HG03354 (cell line): ENCODE measurements around the gene NUB1.

ENCODE experiments used
- ATAC-seq: cut with Tn5 transposase; IDR thresholded peaks from one replicate; pipeline ENCODE4 v1.9.1; 2021; ENCODE audit warnings: mild to moderate bottlenecking; ENCODE audit not compliant: unreplicated experiment, poor library complexity, severe bottlenecking

NUB1 gene

DNA sequence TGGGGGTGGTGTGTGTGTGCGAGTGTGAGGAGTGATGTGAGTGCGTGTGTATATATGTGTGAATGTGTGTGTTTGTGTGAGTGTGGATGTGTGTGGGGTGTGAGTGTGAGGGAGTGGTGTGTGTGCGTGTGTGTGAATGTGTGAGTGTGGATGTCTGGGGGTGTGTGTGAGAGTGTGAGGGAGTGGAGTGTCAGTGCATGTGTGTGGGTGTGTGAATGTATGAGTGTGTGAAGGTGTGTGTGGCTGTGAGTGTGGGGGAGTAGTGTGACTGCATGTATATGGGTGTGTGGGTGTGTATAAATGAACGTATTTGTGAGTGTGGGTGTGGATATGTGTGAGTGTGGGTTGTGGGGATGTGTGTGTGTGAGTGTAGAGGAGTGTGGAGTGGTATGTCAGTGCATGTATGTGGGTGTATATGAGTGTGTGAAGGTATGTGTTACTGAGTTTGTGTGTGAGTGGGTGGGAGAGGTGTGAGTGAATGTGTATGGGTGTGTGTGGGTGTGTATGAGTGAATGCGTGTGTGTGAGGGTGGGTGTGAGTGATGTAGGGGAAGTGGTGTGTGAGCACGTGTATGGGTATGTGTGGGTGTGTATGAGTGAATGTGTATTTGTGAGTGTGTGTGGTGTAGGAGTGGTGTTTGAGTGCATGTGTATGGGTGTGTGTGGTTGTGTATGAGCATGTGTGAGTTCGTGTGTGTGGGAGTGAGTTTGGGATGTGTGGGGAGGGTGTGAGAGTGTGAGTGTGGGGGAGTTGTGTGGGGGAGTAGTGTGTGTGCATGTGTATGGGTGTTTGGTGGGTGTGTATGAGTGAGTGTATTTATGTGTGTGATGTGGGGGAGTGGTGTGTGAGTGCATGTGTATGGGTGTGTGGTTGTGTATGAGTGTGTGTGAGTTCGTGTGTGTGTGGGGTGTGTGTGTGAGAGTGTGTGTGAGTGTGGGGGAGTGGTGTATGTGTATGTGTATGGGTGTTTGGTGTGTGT, 28.5 kb upstream of the NUB1 start:
- no peak for ATAC-seq

DNA sequence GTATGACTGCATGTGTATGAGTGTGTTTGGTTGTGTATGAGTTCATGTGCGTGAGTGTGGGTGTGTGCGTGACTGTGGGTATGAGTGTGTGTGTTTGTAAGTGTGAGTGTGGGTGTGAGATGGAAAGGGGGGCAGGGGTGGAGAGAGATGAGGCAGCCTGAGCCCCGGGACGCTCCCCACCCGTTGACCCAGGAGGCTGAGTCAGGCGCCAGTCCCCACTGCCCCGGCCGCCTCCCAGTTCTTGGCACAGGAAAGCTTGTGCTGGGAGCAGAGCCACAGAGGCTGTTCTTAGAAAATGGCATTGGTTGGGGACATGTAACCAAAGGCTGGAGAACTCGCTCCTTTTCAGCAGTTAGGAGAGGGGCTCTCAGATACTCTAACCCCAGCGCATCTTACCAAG, 27.8 kb upstream of the NUB1 start:
- no peak for ATAC-seq

DNA sequence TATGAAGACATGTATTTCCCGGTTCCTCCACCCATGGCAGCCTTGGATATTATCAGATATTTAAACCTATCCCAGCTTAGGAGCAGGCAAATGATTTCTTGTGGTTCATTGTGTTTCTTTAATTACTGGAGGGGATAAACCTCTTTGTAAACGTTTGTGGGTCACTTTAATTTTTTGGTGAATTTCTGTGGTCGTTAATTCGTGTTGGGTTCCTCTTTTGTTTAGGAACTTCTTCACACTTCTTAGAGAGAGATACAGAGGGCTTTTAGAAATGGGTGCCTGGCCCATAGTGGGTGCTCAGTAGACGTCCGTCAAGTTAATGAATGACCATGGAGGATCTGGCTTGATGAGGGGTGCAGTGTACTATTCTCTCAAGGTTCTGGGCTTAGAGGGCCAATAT, 27.2 kb upstream of the NUB1 start:
- ATAC-seq, result no peak

DNA sequence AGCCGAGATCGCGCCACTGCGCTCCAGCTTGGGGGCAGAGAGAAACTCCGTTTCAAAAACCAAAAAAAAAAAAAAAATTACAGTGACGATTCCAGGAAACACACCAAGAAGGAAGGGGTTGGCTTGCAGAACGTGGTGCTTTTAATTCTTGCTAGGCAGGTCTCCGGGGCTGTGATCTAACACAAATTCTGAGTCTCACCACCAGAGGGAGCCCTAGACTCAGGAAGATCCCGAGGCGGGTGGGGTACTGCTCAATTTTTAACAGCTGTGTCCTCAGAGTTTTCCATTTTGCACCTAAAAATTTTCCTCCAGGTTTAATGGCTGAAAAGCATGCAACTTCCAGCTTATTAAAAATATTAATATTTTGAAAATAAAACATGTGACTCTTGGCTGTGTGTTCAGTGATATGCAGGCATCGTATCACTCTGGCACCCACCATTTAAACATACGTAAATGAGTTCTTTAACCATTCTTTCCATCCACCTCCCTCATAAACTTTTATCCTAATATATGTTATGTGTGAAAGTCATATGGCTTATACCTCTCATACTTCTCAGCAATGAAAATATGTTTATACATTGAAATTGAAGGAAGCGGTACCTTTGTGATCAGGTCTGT, 26.5 kb upstream of the NUB1 start:
- peak; percentile 77 for ATAC-seq

DNA sequence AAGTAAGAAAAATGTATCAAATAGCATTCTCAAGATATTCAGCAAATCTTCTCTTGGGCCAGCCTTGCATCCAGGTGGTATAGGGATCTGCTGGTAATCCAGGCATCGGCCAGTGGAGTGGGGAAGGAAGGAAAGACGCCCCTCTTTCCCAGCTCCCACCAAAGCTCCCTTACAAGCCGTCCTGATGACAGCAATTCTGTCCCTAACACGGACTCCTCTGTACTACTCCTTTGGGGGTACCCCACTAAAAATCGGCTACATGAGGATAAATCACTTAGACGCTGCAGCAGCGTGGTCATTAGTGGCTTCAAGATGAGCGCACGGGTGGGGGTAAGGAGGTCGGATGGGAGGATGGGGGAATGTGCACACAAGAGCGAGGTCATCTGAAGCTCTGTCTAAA, 24.7 kb upstream of the NUB1 start:
- no peak for ATAC-seq

DNA sequence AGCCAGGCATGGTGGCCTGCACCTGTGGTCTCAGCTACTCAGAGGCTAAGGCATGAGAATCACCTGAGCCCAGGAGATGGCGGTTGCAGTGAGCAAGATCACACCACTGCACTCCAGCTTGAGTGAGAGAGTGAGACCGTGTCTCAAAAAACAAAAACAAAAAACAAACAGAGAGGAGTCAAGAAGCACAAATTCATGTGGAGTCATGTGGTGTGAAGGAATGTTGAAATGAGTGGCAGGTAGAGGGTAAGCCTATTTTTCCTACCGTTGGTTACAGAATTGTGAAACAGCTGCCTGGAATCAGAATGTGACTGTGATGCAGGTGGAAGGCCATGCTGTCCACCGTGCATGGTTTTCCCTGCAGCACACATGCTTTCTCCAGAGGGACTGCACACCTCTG, 23.7 kb upstream of the NUB1 start:
- ATAC-seq, result no peak

DNA sequence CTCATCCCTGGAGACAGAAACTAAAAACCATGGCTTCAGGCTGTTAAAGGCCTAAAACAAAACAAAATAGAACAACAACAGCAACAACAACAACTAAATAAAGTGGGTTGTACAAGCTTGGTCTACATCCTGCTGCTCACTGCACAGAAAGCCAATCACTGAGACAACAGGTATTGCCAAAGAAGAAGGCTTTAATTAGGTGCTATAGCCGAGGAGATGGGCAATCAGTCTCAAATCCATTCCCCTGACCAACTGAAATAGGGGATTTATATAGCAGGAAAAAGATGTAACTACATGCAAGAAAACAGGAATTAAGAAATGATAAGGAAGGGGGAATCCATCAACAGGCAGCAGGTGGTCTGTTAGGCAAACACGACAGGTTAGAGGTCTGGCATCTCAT, 22.4 kb upstream of the NUB1 start:
- no peak for ATAC-seq

DNA sequence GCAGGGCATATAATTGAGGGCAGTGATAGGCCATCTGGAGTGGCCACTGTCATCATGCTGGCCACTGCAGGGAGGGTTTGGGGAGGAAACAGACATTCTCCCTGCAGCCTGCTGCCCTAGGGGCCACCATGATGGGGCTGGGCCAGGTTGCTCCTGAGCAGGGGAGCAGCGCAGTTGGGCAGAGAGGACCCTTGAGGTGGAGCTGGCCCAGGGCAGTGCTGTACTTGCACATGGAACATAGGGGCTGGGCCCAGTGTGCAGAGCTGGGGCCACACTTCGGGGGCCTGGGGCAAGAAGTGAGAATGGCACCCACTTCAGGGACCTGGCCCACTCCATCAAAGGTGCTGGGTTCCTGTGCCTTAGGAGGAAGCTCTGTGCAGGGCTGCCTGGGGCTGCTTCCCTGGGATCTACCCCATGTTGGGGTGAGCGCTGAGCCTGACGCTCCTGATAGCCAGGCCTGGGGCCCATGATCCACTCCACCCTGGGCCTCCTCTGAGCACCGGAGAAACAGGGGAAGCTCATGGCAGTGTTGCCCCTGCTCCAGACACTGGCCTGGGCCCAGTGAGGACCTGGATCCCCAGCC, 21.3 kb upstream of the NUB1 start:
- no peak for ATAC-seq

DNA sequence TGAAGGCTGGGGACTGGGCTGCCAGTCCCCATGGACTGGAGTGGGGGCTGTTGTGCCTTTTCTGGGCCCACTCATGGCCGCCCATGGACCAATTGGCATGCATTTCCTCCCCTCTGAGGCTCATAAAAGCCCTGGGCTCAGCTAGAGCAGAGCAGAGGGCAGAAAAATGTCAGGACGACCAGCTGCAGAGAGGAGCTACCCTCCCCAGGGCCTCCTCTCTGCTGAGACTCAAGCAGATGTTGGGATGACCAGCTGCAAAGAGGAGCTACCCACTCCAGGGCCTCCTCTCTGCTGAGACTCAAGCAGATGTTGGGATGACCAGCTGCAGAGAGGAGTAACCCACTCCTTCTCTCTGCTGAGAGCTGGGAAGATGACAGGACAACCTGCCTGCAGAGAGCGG, 20.3 kb upstream of the NUB1 start:
- no peak for ATAC-seq

DNA sequence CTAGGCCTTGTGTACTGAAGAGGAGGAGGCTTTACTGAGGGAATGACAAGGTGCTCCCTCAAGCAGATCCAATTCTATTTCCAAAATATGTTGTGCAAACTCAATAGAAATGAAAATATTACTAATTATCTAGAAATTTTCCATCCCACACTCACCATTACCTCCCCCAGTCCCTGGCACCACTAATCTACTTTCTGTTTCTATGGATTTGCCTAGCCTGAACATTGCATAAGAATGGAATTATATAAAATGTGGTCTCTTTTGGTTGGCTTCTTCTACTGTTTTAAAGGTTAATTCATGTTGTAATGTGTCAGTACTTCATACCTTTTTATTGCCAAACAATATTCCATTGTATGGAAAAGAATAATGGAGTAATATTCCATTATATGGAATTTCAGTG, 18.7 kb upstream of the NUB1 start:
- no peak for ATAC-seq

DNA sequence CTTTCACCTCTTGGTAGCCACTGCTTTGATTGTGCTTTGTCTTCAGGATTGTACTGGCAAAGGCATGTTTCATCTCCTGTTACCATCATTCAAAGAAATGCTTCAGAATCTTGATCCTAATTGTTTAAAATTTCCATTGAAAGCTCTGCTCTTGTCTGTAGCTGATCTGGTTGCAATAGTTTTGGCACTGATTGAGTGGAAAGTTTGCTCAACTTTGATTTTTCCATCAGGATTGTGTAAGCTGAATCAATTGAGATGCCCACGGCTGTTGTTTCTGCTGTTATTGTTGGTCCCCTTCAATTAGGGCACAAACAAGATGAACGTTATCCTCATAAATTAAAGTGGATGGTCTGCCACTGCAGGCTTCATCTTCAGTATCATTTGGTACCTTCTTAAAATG, 14.6 kb upstream of the NUB1 start:
- no peak for ATAC-seq

DNA sequence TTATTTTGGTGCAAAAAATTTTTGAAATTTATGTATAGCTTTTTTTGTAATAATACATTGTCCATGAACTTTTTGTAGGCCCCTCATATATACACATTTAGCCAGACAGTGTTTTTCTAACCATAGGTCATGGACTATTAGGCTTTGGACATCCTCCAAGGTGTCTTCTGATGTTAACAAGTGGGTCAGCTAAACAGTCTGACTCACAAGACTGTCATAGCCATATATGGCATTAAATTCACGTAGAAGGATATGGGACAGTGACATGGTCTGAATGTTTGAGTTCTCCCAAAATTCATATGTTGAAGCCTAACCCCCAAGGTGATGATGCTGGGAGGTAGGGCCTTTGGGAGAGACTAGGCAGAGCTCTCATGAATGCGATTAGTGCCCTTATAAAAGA, 14.0 kb upstream of the NUB1 start:
- ATAC-seq, result no peak

DNA sequence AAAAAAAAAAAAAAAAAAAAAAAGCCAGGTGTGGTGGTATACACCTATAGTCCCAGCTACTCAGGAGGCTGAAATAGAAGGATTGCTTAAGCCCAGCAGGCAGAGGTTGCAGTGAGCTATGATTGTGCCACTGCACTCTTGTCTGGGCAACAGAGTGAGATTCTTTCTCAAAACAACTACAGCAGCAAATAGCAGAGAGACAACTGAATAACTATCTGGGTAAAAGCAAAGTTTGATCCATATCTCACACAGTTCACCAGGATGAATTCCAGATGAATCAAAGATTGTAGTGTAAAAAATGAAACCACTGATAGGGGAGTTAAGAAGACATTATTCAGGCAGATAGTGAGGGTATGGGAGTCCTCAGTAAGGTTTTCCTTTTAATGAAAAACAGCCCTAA, 11.4 kb upstream of the NUB1 start:
- no peak for ATAC-seq

DNA sequence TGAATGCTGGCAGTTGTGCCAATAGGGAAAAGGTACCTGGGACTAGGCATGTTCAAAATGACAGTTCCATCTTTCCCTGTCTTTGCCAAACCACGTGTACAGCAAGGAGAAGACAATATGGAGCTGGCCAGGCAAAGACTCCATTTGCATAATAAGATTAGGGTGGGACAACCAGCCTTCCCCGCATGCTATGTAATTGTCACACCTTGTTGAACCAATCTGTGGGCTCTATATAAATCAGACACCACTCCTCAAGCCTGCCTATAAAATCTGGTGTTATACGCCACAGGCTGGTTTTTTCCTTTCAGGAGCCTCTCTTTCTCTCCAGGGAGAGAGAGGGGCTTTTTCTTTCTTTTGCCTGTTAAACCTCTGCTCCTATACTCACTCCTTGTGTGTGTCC, 11.0 kb upstream of the NUB1 start:
- no peak for ATAC-seq

DNA sequence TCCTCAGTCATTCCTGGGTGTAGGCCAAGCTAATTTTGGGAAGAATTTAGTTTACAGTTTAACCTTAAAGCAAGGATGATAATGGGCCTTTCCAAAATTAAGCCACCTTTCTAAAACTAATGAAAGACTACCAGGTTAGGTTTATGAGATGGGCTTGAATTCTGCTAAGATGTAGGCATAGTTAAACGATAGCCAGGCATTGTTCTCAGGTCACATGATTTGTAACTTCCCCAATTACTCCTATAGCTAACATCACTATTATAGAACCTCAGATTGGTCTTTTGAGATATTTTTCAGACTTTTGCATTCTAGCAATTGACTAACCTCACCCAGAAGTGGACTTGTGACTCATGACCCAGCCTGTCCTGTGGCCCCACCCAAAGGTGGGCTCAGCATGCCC, 7.0 kb upstream of the NUB1 start:
- no peak for ATAC-seq

DNA sequence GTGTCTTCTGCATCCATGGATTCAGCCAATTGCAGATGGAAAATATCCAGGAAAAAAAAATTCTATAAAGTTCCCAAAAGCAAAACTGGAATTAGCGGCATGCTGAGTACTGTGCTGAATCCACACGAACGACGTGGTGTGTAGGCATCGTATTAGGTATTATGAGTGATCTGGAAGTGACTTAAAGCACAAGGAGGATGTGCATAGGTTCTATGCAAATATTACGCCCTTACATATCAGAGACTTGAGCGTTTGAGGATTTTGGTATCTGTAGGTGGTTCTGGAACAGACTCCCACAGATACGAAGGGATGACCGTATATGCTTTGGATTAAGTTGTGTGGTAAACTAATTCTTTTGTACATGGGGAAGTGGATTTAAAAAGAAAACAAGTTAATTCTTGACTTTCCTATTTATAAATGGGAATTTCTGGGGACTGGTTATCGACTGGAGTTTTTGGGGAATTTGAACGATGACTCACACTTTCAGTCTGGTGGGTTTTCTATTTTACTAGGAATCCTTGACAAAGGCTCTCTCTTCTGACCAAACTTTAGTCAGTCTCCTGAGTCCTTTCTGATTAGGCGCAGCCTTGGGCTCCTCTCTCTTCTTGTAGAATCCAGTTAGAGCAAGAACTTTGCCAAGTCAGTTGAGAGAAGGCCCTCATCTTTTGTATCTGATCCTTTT, 5.4 kb upstream of the NUB1 start:
- no peak for ATAC-seq

DNA sequence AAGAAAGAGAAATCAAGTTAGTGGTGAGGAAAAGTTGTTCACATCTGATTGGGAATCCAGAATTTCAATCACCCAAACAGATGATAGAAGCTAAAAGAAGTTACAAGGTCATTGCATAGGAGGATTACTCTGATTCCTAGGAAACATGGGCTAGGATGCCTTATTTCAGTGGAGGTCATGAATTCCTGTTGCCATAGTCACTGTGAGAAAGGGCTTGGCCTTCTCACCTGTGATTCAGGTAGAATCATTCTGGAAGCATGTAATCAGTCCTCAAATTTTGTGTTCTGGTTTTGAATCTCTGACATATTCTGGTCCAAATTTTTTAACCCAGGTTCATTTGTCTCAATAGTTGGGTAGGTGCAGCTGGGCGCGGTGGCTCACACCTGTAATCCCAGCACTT, 4.3 kb upstream of the NUB1 start:
- ATAC-seq, result no peak

DNA sequence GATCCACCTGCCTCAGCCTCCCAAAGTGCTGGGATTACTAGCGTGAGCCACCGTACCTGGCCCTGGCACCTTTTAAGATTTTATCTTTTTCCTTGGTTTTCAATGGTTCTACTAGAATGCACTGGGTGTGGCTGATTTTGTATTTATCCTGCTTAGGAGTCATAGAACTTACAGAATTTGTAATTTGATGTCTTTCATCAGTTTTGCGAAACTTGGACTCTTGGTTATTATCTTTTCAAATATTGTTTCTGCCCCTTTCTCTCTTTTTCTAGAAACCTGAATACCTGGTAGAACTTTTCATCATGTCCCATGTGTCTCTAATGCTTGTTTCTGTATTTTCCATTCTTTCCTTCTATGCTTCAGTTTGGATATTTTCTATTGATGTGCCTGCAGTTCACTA, 2.8 kb upstream of the NUB1 start:
- ATAC-seq, result no peak

DNA sequence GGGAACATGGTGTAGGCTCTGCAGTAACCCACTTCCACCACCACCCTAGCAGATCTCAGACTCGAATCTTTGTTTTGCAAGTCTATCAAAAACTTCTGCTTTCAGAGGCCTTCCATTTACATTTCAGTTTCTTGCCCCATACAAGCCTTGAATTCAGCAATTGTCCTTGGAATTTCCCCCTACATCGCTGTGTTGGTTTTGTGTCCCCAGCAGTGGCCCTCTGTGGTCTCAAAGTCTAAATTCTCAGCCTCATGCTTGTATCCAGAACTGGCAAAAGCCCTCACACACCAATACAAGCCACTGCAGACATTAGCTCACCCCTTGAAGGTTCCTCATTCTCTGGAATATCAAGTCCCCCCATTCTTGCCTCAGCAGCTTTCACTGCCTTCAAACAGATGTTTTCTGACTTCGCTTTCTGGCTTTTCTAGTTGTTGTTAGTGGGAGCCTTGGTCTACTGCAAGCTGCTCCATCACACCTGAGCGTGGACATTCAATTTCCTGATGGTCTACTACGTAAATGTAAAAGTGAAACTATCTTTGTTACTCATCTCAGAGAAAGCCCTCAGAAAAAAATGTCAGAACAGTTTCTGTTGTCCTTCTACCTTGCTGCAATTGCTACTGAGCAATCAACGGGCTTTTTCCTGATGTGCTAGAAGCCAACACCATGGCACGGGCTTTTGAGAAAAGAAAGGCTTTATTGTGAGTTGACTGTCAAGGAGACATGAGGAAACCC, 1.8 kb upstream of the NUB1 start:
- ATAC-seq, result peak; percentile 50

DNA sequence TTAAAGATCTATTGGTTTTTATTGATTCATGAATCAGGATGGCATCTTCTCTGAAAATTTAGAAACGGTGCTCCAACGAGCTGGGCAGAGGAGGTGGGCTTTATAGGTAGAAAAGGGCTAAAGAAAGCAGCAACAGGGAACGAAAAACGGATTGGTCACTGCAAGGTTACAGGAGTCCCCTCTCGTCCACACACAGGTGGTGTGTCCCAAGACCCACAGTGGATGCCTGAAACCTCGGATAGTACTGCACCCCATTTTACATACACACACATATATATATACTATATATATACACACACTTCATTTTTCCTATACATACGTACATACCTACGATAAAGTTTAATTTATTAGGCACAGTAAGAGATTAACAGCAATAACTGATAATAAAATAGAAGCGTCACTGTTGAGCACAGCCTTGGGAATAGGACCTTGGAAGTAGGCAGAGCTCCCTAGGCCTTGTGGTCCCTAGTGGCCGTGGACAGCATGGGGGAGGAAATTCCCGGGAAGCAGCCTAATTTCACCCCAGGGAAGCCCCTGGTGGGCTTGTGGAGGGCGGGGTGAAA, 737 bp upstream of the NUB1 start:
- peak; percentile 0 for ATAC-seq
